HL-60 (cell line): Measurements from ENCODE around the gene CAVIN3.

Experiments used
- DNase-seq, 2 experiments: peaks; one replicate each; pipeline ENCODE4 v3.0.0-alpha.2; 2010 to 2020; ENCODE audit warnings: low read depth in 1 of 2, low spot score in 1 of 2
- H3K27ac ChIP-seq: fragments of 250-450 bp; sonication (Bioruptor Pico); replicated peaks from 2 replicates; pipeline ENCODE4 v1.5.1; 2020; ENCODE audit warnings: mild to moderate bottlenecking, moderate library complexity
- H3K27me3 ChIP-seq: fragments of 250-450 bp; sonication (Bioruptor Pico); 2 replicates; pipeline ENCODE4 v1.5.1; 2021; ENCODE audit warnings: mild to moderate bottlenecking, moderate library complexity; ENCODE audit not compliant: insufficient read depth, poor library complexity, severe bottlenecking
- H3K4me3 ChIP-seq: replicated peaks from 2 replicates; pipeline ENCODE4 v1.5.1; 2011; ENCODE audit warnings: mild to moderate bottlenecking, control low read depth, low read length; ENCODE audit not compliant: insufficient read depth
- CTCF ChIP-seq: IDR thresholded peaks from one replicate; pipeline ENCODE4 v1.5.1; 2011; ENCODE audit warnings: low read length, control low read depth, inconsistent platforms; ENCODE audit not compliant: insufficient read depth
- GABPA ChIP-seq: IDR thresholded peaks from 2 replicates; pipeline ENCODE4 v1.6.1; 2012; ENCODE audit warnings: low read depth
- POLR2AphosphoS5 ChIP-seq: IDR thresholded peaks from 2 replicates; pipeline ENCODE4 v1.6.1; 2012; ENCODE audit warnings: low read depth
- REST ChIP-seq: IDR thresholded peaks from 2 replicates; pipeline ENCODE4 v1.6.1; 2012; ENCODE audit warnings: low read depth; ENCODE audit not compliant: insufficient replicate concordance
- SPI1 ChIP-seq: IDR thresholded peaks from 2 replicates; pipeline ENCODE4 v1.6.1; 2012; ENCODE audit warnings: low read depth, mild to moderate bottlenecking, borderline replicate concordance

CAVIN3 gene

DNA sequence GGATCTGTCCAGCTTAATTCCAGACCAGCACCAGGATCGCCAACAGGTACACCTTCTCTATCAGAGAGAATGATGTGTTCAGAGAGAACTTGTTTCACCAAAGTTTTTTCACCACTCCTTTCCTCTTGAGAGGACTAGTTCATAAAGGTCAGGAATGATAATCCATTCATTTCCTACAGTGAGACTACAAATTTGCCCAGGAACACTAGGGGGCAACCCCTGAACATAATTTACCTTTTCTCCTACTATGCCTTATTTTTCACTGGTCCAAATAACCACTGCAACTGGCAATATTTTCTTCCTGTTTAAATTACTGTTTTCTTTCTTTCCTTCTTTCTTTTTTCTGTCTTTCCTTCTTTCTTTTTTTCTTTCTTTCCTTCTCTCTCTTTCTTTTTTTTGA, 22.5 kb downstream of the CAVIN3 start:
- Histone ChIP-seq H3K27ac (no peak overlapping the region), H3K27me3 (no peaks in the 10 kb centered on the region), H3K4me3 (no peak overlapping the region)
- TF ChIP-seq REST (no peak), SPI1 (no peak), CTCF (no peak), GABPA (no peak), POLR2AphosphoS5 (no peak)
- DNase-seq, result no peak

- TF ChIP-seq GABPA (no peak), SPI1 (no peak), CTCF (no peak), POLR2AphosphoS5 (no peak), REST (no peak)
- no peak for DNase-seq
- Histone ChIP-seq H3K27me3 (peaks cover 3% of the 10 kb centered on the region), H3K4me3 (no peak overlapping the region), H3K27ac (no peak overlapping the region)
Measured at GRCh38 chr11:6285019-6285418, 35.3 kb downstream of the CAVIN3 start.

- H3K27ac ChIP-seq, result no peak overlapping the region
- H3K27me3 ChIP-seq, result no peaks in the 10 kb centered on the region
- H3K4me3 ChIP-seq, result no peak overlapping the region
- no peak for DNase-seq
- TF ChIP-seq SPI1, result no peak
- no peak for TF ChIP-seq GABPA
- no peak for TF ChIP-seq CTCF
- TF ChIP-seq REST, result no peak
- TF ChIP-seq POLR2AphosphoS5, result no peak
Measured at GRCh38 chr11:6284250-6284649, 36.1 kb downstream of the CAVIN3 start.
